Measurements from ENCODE around the gene SERPINA5. TPM values are rescaled to one million over a fixed set of nuclear protein-coding genes. Genes with fewer than 3 reads are reported as not detected.

Gene SERPINA5
- total and polyA plus RNA-seq, 2 of the 13 experiments (the other 11 are each of a cell fraction or from before 2014, with no cell fraction given), result 449 to 498 TPM

GRCh38 chr14:94548131-94548998 is 32.9 kb upstream of the SERPINA5 start (continued):
- no peak; the same call in 1 of the 2 replicates for TF ChIP-seq HES4 (CRISPR knock-in tag; IDR thresholded peaks at IDR 0.05; ENCODE audit: borderline replicate concordance)
- peak; percentile 92 for TF ChIP-seq RARA (CRISPR knock-in tag; IDR thresholded peaks at IDR 0.05)
- TF ChIP-seq ZNF747 (CRISPR knock-in tag; IDR thresholded peaks at IDR 0.05; ENCODE audit: borderline replicate concordance), result peak; percentile 63; the same call in 1 of the 2 replicates
- TF ChIP-seq, protein P1, sequence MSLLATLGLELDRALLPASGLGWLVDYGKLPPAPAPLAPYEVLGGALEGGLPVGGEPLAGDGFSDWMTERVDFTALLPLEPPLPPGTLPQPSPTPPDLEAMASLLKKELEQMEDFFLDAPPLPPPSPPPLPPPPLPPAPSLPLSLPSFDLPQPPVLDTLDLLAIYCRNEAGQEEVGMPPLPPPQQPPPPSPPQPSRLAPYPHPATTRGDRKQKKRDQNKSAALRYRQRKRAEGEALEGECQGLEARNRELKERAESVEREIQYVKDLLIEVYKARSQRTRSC (CRISPR knock-in tag; IDR thresholded peaks at IDR 0.05; ENCODE audit: low read depth), result no peak
- no peak for TF ChIP-seq HOMEZ (CRISPR knock-in tag; IDR thresholded peaks at IDR 0.05; ENCODE audit: low read depth)
- peak; percentile 52; the same call in 1 of the 2 replicates for TF ChIP-seq NCOA2 (CRISPR knock-in tag; IDR thresholded peaks at IDR 0.05)
- TF ChIP-seq STAG1 (CRISPR knock-in tag; IDR thresholded peaks at IDR 0.05), result peak; percentile 37
- TF ChIP-seq, protein P2, sequence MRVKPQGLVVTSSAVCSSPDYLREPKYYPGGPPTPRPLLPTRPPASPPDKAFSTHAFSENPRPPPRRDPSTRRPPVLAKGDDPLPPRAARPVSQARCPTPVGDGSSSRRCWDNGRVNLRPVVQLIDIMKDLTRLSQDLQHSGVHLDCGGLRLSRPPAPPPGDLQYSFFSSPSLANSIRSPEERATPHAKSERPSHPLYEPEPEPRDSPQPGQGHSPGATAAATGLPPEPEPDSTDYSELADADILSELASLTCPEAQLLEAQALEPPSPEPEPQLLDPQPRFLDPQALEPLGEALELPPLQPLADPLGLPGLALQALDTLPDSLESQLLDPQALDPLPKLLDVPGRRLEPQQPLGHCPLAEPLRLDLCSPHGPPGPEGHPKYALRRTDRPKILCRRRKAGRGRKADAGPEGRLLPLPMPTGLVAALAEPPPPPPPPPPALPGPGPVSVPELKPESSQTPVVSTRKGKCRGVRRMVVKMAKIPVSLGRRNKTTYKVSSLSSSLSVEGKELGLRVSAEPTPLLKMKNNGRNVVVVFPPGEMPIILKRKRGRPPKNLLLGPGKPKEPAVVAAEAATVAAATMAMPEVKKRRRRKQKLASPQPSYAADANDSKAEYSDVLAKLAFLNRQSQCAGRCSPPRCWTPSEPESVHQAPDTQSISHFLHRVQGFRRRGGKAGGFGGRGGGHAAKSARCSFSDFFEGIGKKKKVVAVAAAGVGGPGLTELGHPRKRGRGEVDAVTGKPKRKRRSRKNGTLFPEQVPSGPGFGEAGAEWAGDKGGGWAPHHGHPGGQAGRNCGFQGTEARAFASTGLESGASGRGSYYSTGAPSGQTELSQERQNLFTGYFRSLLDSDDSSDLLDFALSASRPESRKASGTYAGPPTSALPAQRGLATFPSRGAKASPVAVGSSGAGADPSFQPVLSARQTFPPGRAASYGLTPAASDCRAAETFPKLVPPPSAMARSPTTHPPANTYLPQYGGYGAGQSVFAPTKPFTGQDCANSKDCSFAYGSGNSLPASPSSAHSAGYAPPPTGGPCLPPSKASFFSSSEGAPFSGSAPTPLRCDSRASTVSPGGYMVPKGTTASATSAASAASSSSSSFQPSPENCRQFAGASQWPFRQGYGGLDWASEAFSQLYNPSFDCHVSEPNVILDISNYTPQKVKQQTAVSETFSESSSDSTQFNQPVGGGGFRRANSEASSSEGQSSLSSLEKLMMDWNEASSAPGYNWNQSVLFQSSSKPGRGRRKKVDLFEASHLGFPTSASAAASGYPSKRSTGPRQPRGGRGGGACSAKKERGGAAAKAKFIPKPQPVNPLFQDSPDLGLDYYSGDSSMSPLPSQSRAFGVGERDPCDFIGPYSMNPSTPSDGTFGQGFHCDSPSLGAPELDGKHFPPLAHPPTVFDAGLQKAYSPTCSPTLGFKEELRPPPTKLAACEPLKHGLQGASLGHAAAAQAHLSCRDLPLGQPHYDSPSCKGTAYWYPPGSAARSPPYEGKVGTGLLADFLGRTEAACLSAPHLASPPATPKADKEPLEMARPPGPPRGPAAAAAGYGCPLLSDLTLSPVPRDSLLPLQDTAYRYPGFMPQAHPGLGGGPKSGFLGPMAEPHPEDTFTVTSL (CRISPR knock-in tag; IDR thresholded peaks at IDR 0.05; ENCODE audit: borderline replicate concordance), result no peak; the same call in 1 of the 2 replicates
- TF ChIP-seq RCOR2 (CRISPR knock-in tag; IDR thresholded peaks at IDR 0.05), result peak; percentile 59; the same call in 1 of the 2 replicates
- TF ChIP-seq HNF4A (CRISPR knock-in tag; IDR thresholded peaks at IDR 0.05), result peak; percentile 98
- TF ChIP-seq CBX2 (IDR thresholded peaks at IDR 0.05; ENCODE audit: low read depth, low read length), result no peak
- no peak for TF ChIP-seq CBX2 (CRISPR knock-in tag; IDR thresholded peaks at IDR 0.05; ENCODE audit: low read depth)
- TF ChIP-seq NCOR1 (IDR thresholded peaks at IDR 0.05; ENCODE audit: borderline replicate concordance, low read length), result no peak; the same call in 1 of the 2 replicates
- no peak for TF ChIP-seq ZNF775 (CRISPR knock-in tag; IDR thresholded peaks at IDR 0.05; ENCODE audit: borderline replicate concordance)
- TF ChIP-seq HNRNPL (IDR thresholded peaks at IDR 0.05; ENCODE audit: low read depth, low read length), result 0 out of 2 replicates have a peak, but pooled peaks have one; percentile 50
- TF ChIP-seq, protein P3, sequence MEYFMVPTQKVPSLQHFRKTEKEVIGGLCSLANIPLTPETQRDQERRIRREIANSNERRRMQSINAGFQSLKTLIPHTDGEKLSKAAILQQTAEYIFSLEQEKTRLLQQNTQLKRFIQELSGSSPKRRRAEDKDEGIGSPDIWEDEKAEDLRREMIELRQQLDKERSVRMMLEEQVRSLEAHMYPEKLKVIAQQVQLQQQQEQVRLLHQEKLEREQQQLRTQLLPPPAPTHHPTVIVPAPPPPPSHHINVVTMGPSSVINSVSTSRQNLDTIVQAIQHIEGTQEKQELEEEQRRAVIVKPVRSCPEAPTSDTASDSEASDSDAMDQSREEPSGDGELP (IDR thresholded peaks at IDR 0.05; ENCODE audit: borderline replicate concordance, low read depth), result peak; percentile 57; the same call in 1 of the 2 replicates
- no peak for TF ChIP-seq SRSF1 (optimal IDR thresholded peaks at IDR 0.05; ENCODE audit: low read depth, low read length)
- no peak for TF ChIP-seq HDAC6 (IDR thresholded peaks at IDR 0.05; ENCODE audit: low read depth, low read length)
- TF ChIP-seq ZNF713 (CRISPR knock-in tag; IDR thresholded peaks at IDR 0.05), result peak; percentile 93; the same call in 1 of the 2 replicates
- no peak for TF ChIP-seq ZNF790 (CRISPR knock-in tag; IDR thresholded peaks at IDR 0.05; ENCODE audit: borderline replicate concordance)
